GM23248 (cell line): Measurements from ENCODE around the gene STK32B.

Experiments used
- EZH2 ChIP-seq: fragments of 200-600 bp; sonication (generic); IDR thresholded peaks from 2 replicates; pipeline ENCODE4 v1.6.1; 2018; ENCODE audit warnings: antibody characterized with exemption, mild to moderate bottlenecking; ENCODE audit not compliant: insufficient read depth, poor library complexity, severe bottlenecking
- EZH2phosphoT487 ChIP-seq: fragments of 200-600 bp; sonication (generic); IDR thresholded peaks from 2 replicates; pipeline ENCODE4 v1.6.1; 2018; ENCODE audit warnings: antibody characterized with exemption, moderate library complexity, mild to moderate bottlenecking, low read depth; ENCODE audit not compliant: insufficient read depth

DNA sequence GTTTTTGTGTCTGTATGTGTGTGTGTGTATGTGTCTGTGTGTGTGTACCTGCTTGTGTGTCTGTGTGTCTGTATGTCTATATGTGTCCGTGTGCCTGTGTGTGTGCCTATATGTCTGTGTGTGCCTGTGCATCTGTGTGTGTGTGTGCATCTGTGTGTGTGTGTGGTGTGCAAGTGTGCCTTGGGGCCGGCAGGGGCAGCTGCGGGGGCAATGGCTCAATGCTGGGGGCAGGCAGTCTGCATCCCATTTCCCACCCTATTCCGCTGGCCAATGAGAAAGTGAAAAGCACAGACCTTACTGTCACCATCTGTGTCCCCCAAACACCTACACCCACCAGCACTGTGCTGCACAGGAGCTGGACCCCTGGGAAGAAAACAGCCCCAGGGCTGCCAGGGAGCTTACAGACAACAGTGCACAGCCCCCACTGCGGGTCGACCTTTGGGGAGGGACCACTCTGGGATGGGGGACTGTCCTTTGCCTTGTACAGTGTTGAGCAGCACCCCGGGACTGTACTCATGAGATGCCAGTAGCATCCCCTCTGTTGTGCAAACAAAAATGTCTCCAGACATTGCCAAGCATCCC lies 411.1 kb downstream of the STK32B start:
- TF ChIP-seq EZH2phosphoT487: no peak
- no peak for TF ChIP-seq EZH2
